NAMALWA (cell line): ENCODE measurements around the gene ATP5IF1.

Source experiments
- DNase-seq: peaks from one replicate; pipeline ENCODE4 v3.0.0-alpha.2; 2015; ENCODE audit warnings: low spot score

Gene ATP5IF1

DNA sequence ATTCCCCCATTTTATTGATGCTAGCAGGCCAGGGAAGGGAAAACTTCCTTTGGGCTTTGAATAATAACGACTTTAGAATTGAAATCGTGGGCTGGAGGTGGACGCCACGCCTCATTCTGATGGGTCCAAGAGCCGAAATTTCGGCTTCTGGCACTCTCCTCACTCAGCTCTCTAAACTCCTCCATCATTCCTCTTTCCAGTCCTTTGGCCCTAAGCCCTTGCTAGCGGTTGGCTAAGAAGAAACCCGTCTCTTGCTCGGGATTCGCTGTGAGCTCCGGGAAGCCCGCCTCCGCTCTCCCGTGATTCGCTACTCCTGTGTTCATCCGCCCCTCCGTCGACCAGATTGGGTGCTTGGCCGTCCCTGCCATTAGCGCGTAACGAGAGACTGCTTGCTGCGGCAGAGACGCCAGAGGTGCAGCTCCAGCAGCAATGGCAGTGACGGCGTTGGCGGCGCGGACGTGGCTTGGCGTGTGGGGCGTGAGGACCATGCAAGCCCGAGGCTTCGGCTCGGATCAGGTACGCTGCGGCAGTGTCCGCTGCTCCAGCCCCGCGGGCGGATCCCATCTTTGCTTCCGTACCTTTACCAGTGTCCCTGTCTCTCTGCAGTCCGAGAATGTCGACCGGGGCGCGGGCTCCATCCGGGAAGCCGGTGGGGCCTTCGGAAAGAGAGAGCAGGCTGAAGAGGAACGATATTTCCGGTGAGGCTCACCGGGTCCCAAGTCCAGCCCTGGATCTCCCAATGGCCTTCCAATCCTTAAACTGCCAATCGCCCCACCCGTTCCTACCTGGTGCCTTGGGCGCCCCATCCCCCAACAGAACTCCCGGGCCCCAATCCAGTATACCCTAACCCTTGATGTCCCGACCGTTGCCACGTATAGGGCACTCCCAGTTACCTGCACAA is at the start of gene ATP5IF1:
ATP5IF1 (plus strand) TSS at position 370 of the 901 bp plus-strand sequence; CDS start at position 430, 60 bp downstream.
- DNase-seq: peak; percentile 98

DNA sequence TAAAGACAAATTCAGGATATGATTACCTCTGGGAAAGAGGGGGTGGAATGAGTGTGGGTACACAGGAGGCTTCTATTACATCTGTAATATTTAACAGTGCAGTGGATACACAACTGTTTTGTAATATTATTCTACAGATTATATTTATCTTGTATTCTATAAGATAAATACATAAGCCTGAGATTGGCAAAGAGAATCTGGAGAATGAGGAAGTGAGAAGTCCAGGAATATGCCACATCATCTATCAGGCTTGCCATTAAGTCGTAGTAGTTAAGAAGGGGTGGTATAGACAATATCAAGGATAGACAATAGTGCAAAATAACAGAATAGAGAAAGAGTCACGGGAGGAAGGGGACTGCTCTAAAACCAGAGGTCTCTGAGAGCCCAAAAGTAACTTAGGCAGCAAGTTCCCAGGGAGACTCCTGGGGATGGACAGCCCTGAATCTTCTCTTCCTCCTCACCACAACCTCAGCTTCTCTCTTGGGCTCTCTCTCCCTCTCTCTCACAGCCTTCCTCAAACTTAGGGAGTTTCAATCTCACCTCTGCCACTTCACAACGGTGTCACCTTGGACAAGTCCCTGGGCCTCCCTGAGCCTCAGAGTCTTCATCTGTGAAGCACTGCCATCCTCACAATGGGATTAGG is 45.5 kb upstream of the ATP5IF1 start:
- DNase-seq: no peak

DNA sequence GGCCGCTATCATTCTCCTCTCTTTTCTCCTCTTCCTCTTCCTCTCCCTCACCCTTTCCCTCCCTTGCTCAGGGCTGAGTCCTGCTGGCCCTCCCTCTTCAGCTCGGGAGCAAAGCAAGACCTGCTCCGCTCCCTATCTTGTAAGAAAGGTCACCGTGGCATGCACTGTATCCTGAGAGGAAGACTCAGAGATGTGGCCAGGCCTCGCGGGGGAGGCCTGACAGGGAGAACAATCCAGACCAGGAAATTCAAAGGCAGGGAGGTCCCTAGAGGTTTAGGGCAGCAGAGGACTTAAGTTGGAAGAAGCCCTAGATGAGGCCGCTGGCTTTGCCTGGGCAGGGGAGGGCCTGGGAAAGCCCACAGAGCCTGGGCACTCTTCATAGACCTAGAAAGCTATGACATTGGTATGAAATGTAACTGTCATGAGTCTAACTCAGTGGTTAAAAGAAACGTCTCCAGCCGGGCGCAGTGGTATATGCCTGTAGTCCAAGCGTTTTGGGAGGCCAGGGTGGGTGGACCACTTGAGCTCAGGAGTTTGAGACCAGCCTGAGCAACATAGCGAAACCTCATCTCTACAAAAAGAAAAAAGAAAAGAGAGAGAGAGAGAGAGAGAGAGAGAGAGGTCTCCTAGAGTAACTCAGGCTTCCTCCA is 44.8 kb upstream of the ATP5IF1 start:
- DNase-seq: no peak

DNA sequence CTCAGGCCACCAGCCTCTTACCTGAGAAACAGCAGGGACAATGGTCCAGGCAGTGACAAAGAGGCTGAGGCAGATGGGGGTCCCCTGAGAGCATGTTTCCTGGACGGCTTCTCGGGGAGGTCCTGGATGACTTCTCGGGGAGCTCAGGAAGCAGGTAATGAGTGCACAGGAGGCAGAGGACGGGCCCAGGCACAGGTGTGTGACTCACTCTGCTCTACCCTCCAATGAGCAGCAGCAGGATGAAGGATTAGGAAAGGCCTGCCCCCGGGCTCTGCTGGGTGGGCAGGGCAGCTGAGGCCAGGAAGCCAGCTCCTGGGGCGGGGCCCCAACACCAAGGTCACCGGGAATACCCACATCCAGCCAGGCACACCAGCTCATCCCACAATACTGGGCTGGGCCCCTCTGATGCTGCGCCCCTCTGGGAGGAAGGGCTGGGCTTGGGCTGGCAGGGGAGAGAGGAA is 42.2 kb upstream of the ATP5IF1 start:
- no peak for DNase-seq

DNA sequence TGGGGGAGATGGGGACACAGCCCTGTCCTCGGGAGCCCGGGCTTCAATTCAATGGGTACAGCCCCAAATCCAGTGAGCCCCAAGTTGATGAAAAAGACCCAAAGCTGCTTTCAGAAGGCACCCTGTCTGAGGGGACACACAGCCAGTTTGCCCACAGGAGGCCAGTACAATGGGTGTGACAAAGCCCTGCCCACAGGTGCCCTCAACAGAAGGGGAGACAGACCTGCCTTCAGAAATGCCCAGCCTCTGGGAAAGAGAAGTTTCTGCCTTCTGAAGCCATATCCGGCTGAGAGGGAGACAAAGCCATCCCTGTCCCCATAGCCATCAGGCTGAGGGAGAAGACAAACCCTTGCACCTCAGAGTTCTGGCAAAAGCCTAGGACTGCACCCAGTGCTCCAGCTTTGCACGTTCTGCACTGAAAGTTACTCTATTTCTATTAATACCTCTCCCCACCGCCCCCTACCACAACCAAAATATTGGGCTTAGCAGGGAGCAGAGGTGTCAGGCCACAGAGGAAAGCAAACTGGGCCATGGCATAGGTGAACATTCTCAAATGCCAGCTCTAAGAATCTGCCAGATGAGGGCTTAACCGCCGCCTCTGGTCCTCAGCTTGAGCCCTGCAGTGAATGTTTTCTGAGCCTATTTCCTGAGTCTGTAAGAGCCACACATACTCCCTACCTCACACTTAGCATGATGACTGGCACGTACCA is 41.4 kb upstream of the ATP5IF1 start:
- DNase-seq: no peak

DNA sequence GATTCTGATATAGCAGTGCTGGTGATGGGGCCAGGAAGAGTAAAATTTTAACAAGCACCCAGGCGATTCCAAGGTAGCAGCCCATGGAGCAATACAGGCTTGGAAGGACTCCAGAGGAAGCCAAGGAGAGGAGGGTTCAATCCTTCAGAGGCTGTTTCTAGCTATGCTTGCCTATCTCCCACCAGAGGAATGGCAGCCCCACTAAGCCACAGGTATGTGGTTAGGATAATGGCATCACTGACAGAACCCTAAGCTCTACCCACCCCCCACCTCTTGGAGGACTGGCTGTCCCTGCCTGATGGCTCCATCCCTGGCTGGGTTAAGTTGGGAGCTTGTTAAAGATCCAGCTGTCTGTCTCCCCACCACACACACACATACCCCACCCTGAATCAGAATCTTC is 40.1 kb upstream of the ATP5IF1 start:
- DNase-seq: no peak

DNA sequence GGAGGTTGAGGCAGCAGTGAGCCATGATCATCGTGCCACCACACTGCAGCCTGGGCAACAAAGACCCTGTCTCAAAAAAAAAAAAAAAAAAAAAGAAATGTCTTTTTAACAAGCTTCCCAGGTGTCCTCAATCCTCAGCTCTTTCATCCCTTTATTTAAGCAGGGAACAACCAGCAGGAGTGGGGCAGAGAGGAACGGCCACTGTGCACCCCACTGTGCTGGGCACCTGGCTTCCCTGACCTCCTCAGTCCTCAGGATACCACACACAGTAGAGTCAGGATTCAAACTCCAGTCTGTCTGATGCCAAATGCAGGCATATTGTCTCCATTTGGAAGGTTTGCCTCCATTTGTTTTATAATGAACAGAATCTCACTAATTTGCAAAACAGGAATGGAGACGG is 39.6 kb upstream of the ATP5IF1 start:
- no peak for DNase-seq

DNA sequence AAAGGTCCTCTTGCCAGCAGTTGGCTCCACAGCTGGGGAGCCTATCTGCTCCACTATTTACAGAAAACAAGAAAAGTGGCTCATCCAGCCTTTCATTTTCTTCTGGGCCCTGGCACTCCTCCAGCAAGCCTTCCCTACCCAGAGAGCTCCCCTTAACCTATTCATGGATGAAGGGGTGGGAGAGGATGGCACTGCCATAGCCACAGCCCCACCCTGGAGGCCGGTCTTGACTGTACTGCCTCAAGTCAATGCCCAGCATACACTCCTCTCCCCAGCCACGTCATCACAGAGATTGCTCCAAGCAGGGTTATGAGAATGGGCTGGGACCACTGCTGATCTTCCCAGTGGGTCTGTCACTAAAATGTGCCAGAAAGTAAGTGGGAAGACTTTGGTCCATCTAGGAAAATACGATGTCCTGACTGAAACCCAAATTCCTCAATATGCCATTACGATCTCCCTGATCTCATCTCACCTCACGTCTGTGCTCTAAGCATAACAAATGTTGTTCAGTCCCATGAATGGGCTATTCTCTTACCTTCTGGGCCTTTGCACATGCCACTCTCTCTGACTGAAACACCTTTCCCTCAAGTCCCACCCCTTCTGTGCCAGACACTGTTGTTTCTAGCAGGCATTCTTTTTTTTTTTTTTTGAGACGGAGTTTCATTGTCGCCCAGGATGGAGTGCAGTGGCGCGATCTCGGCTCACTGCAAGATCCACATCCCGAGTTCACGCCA is 38.1 kb upstream of the ATP5IF1 start:
- DNase-seq: no peak

DNA sequence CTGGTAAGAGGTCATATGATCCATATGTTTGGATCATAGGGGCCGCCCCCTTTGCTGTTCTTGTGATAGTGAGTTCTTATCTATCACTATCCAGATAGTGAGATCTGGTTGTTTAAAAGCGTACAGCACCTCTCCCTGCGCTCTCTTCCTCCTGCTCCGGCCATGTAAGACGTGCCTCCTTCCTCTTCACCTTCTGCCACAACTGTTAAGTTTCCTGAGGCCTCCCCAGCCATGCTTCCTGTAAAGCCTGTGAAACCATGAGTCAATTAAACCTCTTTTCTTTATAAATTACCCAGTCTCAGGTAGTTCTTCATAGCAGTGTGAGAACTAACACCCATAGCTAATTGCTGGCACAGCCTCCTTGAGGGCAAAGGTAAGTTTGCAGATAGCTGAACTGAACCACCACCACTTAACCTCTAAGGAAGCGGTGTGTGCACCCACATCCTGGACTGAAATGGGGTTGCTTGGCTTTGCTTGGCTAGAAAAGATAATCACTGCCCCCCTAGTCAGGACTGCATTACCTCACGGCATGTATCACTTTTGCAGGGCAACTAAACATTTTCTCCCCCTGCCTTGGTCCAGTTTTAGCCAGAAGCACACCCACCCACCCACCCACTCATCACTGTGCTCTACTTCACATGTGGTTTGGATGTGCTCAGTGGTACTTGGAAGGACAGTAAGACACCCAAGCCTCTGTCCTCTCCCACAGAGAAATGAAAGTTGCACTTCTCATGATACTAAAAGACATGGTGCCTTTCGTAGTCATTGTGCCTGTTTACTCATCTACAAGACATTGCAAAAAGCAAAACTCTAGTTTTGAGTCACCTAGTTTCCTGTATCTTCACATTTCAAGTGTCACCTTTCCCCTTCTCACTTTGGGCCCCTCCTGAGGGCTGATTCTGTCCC is 36.3 kb upstream of the ATP5IF1 start:
- DNase-seq: no peak

DNA sequence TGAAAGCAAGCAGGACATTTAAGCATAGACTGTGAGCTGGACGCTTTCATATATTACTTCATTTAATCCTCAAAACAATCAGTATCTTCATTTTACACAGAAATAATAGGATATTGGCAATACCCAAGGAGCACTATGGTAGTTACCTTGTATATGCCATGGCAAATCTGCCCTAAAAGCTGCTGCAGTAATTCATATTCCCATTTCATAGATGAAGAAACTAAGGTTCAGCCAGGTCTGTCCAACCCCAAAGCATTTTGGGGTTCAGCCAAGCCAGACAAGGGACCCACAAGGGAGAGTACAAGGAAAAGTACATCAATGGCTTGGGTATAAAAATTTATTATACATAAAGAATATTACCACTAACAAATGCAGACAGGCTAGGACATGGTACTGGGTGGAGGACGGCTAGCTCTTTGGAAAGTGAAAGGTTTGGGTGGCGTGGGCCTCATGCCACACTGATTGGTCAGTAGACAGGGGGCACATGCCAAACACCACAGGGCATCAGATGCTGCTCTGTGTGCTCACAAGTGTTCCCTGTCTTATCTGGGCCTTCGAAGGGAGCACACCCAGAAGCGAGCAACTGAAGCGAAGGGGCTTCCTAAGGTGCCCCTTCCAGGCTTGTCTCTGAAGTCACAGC is 35.6 kb upstream of the ATP5IF1 start:
- no peak for DNase-seq

DNA sequence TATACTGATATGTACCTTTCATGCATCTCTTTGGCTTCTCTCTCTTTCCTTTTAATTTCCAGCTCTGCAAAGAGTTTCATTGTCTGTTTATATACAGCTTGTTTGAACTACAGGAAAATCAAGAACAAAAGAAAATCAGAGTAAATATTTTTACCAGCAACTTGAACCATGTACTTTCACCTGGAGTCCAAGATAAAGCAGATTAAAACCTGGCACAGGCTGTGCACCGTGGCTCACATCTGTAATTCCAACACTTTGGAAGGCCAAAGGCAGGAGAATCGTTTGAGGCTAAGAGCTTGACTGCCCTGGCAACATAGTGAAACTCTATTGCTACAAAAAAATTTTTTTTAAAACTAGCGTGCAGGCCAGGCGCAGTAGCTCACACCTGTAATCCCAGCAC is 30.7 kb upstream of the ATP5IF1 start:
- DNase-seq: no peak

DNA sequence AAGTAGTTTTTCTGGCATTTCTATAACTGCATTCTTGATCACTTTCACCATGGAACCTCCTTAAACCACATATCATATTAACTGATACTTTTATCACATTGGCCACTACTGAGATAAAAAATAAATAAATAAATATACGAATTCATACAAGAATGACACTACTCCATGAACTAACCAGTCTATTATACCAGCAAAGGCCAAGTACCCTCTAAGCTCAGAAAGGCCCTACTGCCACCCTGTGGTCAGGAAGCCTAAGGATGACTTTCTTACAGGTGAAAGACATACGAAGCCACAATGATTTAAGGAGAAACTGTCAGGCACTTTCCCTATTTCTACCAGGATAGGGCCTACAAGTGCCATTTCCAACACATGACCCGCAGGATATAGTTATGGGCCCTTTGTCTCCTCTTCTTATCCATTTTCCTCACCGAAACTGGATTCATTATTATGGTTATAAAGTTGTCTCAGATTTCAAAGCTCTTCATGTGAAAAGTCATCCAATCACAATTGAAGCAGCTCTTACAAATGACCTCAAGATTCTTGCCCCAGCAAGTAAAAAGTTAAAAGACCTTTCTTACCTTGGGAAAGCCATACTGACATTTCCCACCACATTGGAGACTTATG is 27.0 kb upstream of the ATP5IF1 start:
- peak; percentile 81 for DNase-seq

DNA sequence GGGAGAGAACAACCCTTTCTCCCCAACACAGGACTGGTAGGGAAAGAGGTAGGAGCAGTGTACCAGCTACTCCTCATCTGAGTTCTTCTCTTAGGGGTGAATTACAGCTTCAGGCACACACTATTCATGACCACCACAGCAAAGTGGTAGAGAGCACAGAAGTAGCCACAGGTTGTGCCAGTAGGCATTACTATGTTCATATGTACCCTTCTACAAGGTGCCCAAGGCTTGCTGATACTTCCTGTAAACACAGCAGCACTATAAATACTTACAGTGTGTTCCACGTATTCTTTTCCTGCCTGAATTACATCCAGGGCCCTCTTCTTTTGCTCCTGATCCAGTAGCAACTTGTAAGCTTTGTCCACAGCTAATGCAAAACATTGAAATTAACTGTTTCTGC is 26.2 kb upstream of the ATP5IF1 start:
- no peak for DNase-seq

DNA sequence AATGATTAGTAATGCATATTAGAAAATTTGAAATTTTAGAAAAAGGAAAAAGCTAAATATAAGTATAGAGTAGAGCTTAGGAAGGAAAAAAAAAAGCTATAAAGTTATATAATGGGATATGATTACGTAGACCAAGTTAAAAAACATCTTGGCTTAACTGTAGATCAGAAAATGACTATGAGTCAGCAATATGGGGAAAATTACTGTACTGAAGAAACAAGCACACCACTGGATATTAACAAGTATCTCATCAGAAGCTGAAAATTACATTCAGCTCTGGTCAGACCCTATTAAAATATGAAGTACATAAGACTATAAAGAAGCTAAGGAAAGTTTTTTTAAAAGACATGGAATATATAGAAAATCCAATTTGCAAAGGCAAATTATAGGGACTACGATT is 22.6 kb upstream of the ATP5IF1 start:
- no peak for DNase-seq

DNA sequence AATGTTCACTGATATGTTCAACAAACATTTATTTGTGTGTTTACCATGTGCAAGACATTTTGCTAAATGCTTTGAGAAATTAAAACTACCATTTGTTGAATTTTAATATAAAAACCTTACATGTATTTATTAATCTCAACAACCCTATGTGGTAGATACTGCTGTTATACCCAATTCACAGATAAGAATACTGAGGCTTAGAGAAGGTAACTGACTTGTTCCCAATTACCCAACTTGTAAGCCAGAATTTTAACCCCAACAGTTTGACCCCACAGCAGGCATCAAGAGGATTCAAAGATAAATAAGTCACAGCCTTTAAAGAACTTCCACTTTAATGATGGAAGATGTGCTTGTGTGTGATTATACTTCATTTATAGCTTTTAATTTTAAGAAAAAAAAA is 6.8 kb upstream of the ATP5IF1 start:
- no peak for DNase-seq

DNA sequence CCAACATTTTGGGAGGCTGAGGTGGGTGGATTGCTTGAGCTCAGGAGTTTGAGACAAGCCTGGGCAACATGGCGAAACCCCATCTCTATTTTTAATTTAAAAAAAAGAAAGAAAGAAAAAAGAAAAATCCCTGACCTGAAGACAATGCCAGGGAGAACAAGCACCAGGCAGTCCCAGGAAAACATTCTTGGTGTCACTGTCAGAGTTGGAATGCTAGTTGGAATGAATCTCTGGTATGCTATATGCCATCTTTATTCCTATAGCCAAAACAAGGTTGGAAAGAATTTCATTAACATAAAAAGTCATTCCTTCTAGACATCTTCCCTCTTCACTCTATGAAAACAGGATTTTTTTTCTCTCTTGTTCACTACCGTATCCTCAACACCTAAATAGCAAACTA is 5.9 kb upstream of the ATP5IF1 start:
- DNase-seq: no peak

DNA sequence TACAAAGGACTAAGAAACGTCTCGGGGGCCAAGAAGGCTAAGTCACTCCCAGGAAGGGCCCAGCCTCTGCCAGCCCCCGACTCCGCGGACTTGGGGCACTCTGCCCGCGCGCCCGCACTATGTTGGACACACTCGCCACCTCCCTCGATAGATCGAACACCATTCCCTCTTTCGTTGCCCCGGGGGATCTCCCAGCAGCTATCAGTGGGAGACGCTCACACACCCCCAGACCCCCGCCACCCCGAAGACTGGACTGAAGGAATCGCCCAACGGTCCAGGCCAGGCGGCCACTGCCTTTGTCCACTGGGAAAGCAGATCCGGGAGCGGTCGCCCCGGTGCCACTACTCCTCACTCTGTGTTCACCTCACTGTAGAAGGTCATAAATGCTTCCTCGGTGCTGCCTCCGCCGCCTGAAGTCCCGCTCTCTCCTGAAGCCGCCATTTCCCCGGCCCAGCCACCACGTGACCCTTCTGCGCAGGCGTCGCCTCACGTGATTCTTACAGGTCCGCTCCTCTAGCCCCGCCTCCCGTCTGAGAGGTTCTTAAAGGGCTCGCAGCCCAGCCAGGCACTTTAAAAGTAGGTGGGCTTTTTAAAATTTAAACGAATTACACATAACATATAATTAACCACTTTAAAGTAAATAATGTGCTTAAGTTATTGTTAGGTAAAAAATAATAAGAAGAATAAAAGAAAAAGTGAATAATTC is 3.2 kb upstream of the ATP5IF1 start, which contains the start of gene DNAJC8:
DNAJC8 (minus strand) TSS at position 472 of the 706 bp plus-strand sequence; CDS start at position 441, 31 bp downstream.
- peak; percentile 96 for DNase-seq

DNA sequence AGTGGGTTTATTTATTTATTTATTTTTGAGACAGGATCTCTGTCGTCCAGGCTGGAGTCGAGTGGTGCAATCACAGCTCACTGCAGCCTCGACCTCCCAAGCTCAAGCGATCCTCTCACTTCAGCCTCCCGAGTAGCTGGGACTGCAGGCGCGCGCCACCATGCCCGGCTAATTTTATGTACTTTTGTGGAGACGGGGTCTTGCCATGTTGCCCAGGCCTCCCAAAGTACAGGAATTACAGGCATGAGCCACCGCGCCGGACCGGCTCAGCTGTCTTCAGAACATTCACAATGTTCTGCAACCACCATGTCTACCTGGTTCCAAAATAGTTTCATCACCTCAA is 2.7 kb upstream of the ATP5IF1 start:
- no peak for DNase-seq
